Glutamatergic neuron (in vitro differentiated cells): Measurements from ENCODE around the gene TEX52. TPM values are rescaled to one million over a fixed set of nuclear protein-coding genes. Genes with fewer than 3 reads are reported as not detected.

ENCODE experiments used
- DNase-seq: peaks from one replicate; pipeline ENCODE4 v3.0.0; 2022
- H3K27ac Mint-ChIP-seq: one replicate; pipeline ENCODE4 v1.8.0; 2020; ENCODE audit warnings: mild to moderate bottlenecking, mixed read lengths, inconsistent platforms; ENCODE audit not compliant: unreplicated experiment
- H3K27me3 Mint-ChIP-seq: one replicate; pipeline ENCODE4 v1.8.0; 2020; ENCODE audit warnings: mild to moderate bottlenecking, moderate library complexity, mixed read lengths, inconsistent platforms; ENCODE audit not compliant: unreplicated experiment
- H3K36me3 Mint-ChIP-seq: one replicate; pipeline ENCODE4 v1.8.0; 2020; ENCODE audit warnings: mild to moderate bottlenecking, mixed read lengths, inconsistent platforms; ENCODE audit not compliant: unreplicated experiment
- H3K4me1 Mint-ChIP-seq: one replicate; pipeline ENCODE4 v1.8.0; 2020; ENCODE audit warnings: mild to moderate bottlenecking, low read depth, mixed read lengths, inconsistent platforms; ENCODE audit not compliant: unreplicated experiment
- H3K4me3 Mint-ChIP-seq: one replicate; pipeline ENCODE4 v1.8.0; 2020; ENCODE audit warnings: mild to moderate bottlenecking, mixed read lengths, inconsistent platforms; ENCODE audit not compliant: unreplicated experiment
- H3K9me3 Mint-ChIP-seq: one replicate; pipeline ENCODE4 v1.8.0; 2020; ENCODE audit warnings: mild to moderate bottlenecking, moderate library complexity, mixed read lengths, inconsistent platforms; ENCODE audit not compliant: unreplicated experiment
- CTCF ChIP-seq: fragments of 200-600 bp; sonication (generic); IDR thresholded peaks from one replicate; pipeline ENCODE4 v1.5.0; 2021; ENCODE audit not compliant: partially characterized antibody, unreplicated experiment
- total RNA-seq: library from RNA; stranded (reverse); fragmentation: NEBNext Ultra II Directional; extraction: Animal tissue kit (Norgen Biotek cat#: 25700); gene quantifications from one replicate; pipeline ENCODE4 v1.2.1, GENCODE V29; 2021; ENCODE audit not compliant: unreplicated experiment

Gene TEX52
- total RNA-seq, 1 donor from 2014 or later = not detected

GRCh38 chr12:2862876-2863275 lies 6.0 kb upstream of the TEX52 start:
- Mint-ChIP-seq H3K4me3 (no peak overlapping the region), H3K27ac (no peak overlapping the region), H3K4me1 (no peaks in the 10 kb centered on the region), H3K9me3 (peaks cover 2% of the 10 kb centered on the region), H3K36me3 (no peaks in the 10 kb centered on the region), H3K27me3 (peaks cover 2% of the 10 kb centered on the region)
- no peak for TF ChIP-seq CTCF
- DNase-seq = no peak

GRCh38 chr12:2860170-2860569 lies 3.3 kb upstream of the TEX52 start:
- Mint-ChIP-seq H3K4me1 (no peaks in the 10 kb centered on the region), H3K9me3 (peaks cover 3% of the 10 kb centered on the region), H3K27ac (no peak overlapping the region), H3K36me3 (no peaks in the 10 kb centered on the region), H3K27me3 (peaks cover 2% of the 10 kb centered on the region), H3K4me3 (no peak overlapping the region)
- DNase-seq = no peak
- no peak for TF ChIP-seq CTCF

GRCh38 chr12:2858944-2859421 lies 2.1 kb upstream of the TEX52 start:
- DNase-seq = no peak
- Mint-ChIP-seq H3K9me3 (peaks cover 3% of the 10 kb centered on the region), H3K27me3 (no peaks in the 10 kb centered on the region), H3K27ac (no peak overlapping the region), H3K4me1 (no peaks in the 10 kb centered on the region), H3K36me3 (no peaks in the 10 kb centered on the region), H3K4me3 (no peak overlapping the region)
- no peak for TF ChIP-seq CTCF

DNA sequence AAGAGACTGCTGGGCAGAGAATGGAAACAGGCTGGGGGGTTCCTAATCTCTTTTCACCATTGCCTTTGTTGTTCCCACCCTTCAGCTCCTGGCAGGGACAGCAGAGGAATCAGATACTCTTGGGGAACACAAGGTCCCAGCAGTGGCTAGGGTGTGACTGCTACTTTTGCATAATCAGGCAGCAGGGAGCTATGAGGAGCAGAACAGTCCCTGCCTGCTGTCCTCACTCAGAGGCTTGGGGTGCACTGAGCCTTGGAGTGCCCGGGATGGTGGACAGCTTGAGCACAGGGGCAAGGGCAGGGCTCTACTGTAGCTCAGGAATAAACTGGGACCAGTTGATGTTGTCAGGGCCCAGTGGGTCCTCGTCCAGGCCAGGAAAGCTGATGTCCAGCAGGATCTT lies 1.5 kb upstream of the TEX52 start:
- TF ChIP-seq CTCF = no peak
- no peak overlapping the region for H3K4me3 Mint-ChIP-seq
- H3K36me3 Mint-ChIP-seq = no peaks in the 10 kb centered on the region
- no peaks in the 10 kb centered on the region for H3K27me3 Mint-ChIP-seq
- peaks cover 3% of the 10 kb centered on the region for H3K9me3 Mint-ChIP-seq
- no peaks in the 10 kb centered on the region for H3K4me1 Mint-ChIP-seq
- H3K27ac Mint-ChIP-seq = no peak overlapping the region
- DNase-seq = no peak

DNA sequence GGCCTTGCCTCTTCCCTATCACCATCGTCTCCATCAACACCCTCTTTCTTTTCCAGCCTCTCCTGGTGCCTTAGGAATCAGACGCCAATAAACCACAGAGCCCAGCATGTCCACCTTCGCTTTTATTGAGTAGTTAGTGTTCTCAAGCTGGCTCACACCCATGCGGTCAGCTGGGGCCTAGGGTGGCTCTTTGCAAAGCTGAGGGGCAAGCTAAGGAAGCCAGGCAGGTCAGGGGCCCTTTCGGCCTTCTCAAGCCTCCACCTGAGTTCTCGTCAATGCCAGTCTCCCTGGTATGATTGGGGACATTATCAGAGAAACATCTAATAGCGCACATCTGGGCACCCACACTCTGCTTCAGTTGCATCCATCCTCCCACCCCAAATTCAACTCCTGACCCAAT lies 737 bp upstream of the TEX52 start:
- Mint-ChIP-seq H3K27ac (no peak overlapping the region), H3K36me3 (no peaks in the 10 kb centered on the region), H3K4me3 (no peak overlapping the region), H3K4me1 (no peaks in the 10 kb centered on the region), H3K27me3 (no peaks in the 10 kb centered on the region), H3K9me3 (peaks cover 3% of the 10 kb centered on the region)
- TF ChIP-seq CTCF = no peak
- DNase-seq = no peak
